ENCODE data around the gene LRRC7. TPM values are rescaled to one million over a fixed set of nuclear protein-coding genes. Genes with fewer than 3 reads are reported as not detected.
A peak's percentile ranks its signal among the peaks of the same experiment; 100 is the strongest.

LRRC7 gene
- total and polyA plus RNA-seq, 2 experiments from 2014 or later: 1.2 TPM; not detected in 1

DNA sequence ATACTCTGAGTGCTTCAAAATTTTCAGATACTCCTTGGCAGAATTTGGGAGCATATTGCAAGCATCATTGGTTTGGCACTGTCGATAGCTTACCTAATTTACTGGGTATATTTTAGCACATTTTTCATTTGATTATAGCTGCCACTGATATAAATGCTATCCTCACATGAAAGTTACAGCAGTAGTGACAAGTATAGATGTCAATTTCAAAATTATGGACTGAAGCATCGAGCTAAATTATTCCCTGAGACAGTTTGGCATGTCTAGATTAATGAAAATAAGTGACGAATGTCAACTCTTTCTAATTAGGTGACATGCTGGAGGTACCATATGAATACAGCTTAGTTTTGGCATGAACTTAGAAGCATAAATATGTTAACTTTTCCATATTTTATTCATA lies 83.1 kb downstream of the LRRC7 start:
- Mint-ChIP-seq H3K4me1 (no peaks in the 10 kb centered on the region), H3K27ac (no peak overlapping the region), H3K27me3 (ENCODE audit: insufficient read depth, low read depth, poor library complexity) (peaks cover 2% of the 10 kb centered on the region), H3K9me3 (no peaks in the 10 kb centered on the region), H3K4me3 (no peak overlapping the region), H3K36me3 (ENCODE audit: low read depth) (no peaks in the 10 kb centered on the region)
- Histone ChIP-seq H3K36me3 (ENCODE audit: insufficient read depth) (no peaks in the 10 kb centered on the region), H3K9me2 (ENCODE audit: insufficient read depth) (no peaks in the 10 kb centered on the region), H3K4me2 (no peak overlapping the region), H3K27ac (ENCODE audit: low read depth) (no peak overlapping the region), H3K79me2 (replicated peaks; ENCODE audit: insufficient read depth) (no peaks in the 10 kb centered on the region), H3F3A (replicated peaks; ENCODE audit: low read depth) (no peaks in the 10 kb centered on the region), H2AFZ (no peak overlapping the region), H4K20me1 (replicated peaks; ENCODE audit: insufficient read depth) (no peaks in the 10 kb centered on the region), H3K27me3 (ENCODE audit: insufficient read depth) (no peaks in the 10 kb centered on the region), H3K4me3 (no peak overlapping the region), H3K4me1 (ENCODE audit: insufficient read depth) (no peaks in the 10 kb centered on the region)
- TF ChIP-seq, protein P1, sequence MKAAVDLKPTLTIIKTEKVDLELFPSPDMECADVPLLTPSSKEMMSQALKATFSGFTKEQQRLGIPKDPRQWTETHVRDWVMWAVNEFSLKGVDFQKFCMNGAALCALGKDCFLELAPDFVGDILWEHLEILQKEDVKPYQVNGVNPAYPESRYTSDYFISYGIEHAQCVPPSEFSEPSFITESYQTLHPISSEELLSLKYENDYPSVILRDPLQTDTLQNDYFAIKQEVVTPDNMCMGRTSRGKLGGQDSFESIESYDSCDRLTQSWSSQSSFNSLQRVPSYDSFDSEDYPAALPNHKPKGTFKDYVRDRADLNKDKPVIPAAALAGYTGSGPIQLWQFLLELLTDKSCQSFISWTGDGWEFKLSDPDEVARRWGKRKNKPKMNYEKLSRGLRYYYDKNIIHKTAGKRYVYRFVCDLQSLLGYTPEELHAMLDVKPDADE (IDR thresholded peaks at IDR 0.05): no peak
- TF ChIP-seq EZH2 (IDR thresholded peaks at IDR 0.05; ENCODE audit: low read depth, unreplicated experiment): no peak
- TF ChIP-seq CREB1 (CRISPR knock-in tag; IDR thresholded peaks at IDR 0.05; ENCODE audit: low read depth): no peak
- no peak for TF ChIP-seq NANOG (IDR thresholded peaks at IDR 0.05; ENCODE audit: borderline replicate concordance)
- no peak for TF ChIP-seq ZNF114 (CRISPR knock-in tag; IDR thresholded peaks at IDR 0.05)
- TF ChIP-seq ZNF331 (CRISPR knock-in tag; IDR thresholded peaks at IDR 0.05; ENCODE audit: low read depth): no peak
- no peak for TF ChIP-seq POLR2AphosphoS5 (IDR thresholded peaks at IDR 0.05; ENCODE audit: low read depth)
- DNase-seq (ENCODE audit: low spot score) (no peak), ATAC-seq (no peak)

DNA sequence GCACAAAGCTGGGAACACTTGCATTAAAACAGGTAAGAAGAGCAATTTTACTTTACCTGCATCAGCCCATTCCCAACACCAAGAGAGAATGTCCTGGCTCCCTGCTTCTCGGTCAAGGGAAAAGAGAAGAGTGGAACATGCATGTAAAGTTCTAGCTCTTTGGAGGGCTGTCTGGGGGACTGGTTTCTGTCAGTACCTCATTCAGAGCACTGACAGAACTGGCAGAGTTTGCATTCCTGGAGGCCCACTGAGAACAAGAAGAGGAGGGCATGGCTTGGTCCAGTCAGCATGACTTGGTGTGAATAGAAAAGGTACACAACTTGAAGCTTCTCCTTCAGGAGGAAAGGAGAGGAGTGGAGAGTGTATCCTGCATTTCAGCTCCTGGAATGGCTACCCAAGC lies 83.9 kb downstream of the LRRC7 start:
- H3K36me3 ChIP-seq (ENCODE audit: insufficient read depth): no peaks in the 10 kb centered on the region
- H3K27me3 ChIP-seq (ENCODE audit: insufficient read depth): no peaks in the 10 kb centered on the region
- Mint-ChIP-seq H3K27me3 (ENCODE audit: insufficient read depth, low read depth, poor library complexity) (peaks cover 2% of the 10 kb centered on the region), H3K27ac (no peak overlapping the region), H3K9me3 (no peaks in the 10 kb centered on the region), H3K36me3 (ENCODE audit: low read depth) (no peaks in the 10 kb centered on the region), H3K4me3 (no peak overlapping the region), H3K4me1 (no peaks in the 10 kb centered on the region)
- H4K20me1 ChIP-seq (replicated peaks; ENCODE audit: insufficient read depth): no peaks in the 10 kb centered on the region
- no peak overlapping the region for H3K27ac ChIP-seq (ENCODE audit: low read depth)
- no peaks in the 10 kb centered on the region for H3K79me2 ChIP-seq (replicated peaks; ENCODE audit: insufficient read depth)
- no peak overlapping the region for H3K4me2 ChIP-seq
- peak overlapping the region; percentile 28; the same call in 1 of the 2 replicates for H2AFZ ChIP-seq
- no peaks in the 10 kb centered on the region for H3F3A ChIP-seq (replicated peaks; ENCODE audit: low read depth)
- H3K9me2 ChIP-seq (ENCODE audit: insufficient read depth): no peaks in the 10 kb centered on the region
- H3K4me1 ChIP-seq (ENCODE audit: insufficient read depth): no peaks in the 10 kb centered on the region
- no peak for ATAC-seq
- no peak overlapping the region for H3K4me3 ChIP-seq
- DNase-seq (ENCODE audit: low spot score): no peak
- TF ChIP-seq, protein P2, sequence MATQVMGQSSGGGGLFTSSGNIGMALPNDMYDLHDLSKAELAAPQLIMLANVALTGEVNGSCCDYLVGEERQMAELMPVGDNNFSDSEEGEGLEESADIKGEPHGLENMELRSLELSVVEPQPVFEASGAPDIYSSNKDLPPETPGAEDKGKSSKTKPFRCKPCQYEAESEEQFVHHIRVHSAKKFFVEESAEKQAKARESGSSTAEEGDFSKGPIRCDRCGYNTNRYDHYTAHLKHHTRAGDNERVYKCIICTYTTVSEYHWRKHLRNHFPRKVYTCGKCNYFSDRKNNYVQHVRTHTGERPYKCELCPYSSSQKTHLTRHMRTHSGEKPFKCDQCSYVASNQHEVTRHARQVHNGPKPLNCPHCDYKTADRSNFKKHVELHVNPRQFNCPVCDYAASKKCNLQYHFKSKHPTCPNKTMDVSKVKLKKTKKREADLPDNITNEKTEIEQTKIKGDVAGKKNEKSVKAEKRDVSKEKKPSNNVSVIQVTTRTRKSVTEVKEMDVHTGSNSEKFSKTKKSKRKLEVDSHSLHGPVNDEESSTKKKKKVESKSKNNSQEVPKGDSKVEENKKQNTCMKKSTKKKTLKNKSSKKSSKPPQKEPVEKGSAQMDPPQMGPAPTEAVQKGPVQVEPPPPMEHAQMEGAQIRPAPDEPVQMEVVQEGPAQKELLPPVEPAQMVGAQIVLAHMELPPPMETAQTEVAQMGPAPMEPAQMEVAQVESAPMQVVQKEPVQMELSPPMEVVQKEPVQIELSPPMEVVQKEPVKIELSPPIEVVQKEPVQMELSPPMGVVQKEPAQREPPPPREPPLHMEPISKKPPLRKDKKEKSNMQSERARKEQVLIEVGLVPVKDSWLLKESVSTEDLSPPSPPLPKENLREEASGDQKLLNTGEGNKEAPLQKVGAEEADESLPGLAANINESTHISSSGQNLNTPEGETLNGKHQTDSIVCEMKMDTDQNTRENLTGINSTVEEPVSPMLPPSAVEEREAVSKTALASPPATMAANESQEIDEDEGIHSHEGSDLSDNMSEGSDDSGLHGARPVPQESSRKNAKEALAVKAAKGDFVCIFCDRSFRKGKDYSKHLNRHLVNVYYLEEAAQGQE (IDR thresholded peaks at IDR 0.05; ENCODE audit: unreplicated experiment): no peak
- no peak for TF ChIP-seq JUNB (IDR thresholded peaks at IDR 0.05; ENCODE audit: unreplicated experiment)
- TF ChIP-seq STAT1 (IDR thresholded peaks at IDR 0.05; ENCODE audit: unreplicated experiment): no peak
- TF ChIP-seq CREB1 (CRISPR knock-in tag; IDR thresholded peaks at IDR 0.05; ENCODE audit: low read depth): no peak
- TF ChIP-seq, protein P3, sequence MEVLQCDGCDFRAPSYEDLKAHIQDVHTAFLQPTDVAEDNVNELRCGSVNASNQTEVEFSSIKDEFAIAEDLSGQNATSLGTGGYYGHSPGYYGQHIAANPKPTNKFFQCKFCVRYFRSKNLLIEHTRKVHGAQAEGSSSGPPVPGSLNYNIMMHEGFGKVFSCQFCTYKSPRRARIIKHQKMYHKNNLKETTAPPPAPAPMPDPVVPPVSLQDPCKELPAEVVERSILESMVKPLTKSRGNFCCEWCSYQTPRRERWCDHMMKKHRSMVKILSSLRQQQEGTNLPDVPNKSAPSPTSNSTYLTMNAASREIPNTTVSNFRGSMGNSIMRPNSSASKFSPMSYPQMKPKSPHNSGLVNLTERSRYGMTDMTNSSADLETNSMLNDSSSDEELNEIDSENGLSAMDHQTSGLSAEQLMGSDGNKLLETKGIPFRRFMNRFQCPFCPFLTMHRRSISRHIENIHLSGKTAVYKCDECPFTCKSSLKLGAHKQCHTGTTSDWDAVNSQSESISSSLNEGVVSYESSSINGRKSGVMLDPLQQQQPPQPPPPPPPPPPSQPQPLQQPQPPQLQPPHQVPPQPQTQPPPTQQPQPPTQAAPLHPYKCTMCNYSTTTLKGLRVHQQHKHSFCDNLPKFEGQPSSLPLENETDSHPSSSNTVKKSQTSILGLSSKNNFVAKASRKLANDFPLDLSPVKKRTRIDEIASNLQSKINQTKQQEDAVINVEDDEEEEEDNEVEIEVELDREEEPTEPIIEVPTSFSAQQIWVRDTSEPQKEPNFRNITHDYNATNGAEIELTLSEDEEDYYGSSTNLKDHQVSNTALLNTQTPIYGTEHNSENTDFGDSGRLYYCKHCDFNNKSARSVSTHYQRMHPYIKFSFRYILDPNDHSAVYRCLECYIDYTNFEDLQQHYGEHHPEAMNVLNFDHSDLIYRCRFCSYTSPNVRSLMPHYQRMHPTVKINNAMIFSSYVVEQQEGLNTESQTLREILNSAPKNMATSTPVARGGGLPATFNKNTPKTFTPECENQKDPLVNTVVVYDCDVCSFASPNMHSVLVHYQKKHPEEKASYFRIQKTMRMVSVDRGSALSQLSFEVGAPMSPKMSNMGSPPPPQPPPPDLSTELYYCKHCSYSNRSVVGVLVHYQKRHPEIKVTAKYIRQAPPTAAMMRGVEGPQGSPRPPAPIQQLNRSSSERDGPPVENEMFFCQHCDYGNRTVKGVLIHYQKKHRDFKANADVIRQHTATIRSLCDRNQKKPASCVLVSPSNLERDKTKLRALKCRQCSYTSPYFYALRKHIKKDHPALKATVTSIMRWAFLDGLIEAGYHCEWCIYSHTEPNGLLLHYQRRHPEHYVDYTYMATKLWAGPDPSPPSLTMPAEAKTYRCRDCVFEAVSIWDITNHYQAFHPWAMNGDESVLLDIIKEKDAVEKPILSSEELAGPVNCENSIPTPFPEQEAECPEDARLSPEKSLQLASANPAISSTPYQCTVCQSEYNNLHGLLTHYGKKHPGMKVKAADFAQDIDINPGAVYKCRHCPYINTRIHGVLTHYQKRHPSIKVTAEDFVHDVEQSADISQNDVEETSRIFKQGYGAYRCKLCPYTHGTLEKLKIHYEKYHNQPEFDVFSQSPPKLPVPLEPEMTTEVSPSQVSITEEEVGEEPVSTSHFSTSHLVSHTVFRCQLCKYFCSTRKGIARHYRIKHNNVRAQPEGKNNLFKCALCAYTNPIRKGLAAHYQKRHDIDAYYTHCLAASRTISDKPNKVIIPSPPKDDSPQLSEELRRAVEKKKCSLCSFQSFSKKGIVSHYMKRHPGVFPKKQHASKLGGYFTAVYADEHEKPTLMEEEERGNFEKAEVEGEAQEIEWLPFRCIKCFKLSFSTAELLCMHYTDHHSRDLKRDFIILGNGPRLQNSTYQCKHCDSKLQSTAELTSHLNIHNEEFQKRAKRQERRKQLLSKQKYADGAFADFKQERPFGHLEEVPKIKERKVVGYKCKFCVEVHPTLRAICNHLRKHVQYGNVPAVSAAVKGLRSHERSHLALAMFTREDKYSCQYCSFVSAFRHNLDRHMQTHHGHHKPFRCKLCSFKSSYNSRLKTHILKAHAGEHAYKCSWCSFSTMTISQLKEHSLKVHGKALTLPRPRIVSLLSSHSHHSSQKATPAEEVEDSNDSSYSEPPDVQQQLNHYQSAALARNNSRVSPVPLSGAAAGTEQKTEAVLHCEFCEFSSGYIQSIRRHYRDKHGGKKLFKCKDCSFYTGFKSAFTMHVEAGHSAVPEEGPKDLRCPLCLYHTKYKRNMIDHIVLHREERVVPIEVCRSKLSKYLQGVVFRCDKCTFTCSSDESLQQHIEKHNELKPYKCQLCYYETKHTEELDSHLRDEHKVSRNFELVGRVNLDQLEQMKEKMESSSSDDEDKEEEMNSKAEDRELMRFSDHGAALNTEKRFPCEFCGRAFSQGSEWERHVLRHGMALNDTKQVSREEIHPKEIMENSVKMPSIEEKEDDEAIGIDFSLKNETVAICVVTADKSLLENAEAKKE (CRISPR knock-in tag; IDR thresholded peaks at IDR 0.05): no peak
